K562 (cell line): ENCODE data around the gene TSSK2. TPM values are rescaled to one million over a fixed set of nuclear protein-coding genes. Genes with fewer than 3 reads are reported as not detected.
A peak's percentile ranks its signal among the peaks of the same experiment; 100 is the strongest.

Experiments
- JUNB ChIP-seq: fragments of 450-650 bp; formaldehyde crosslinking; conservative IDR thresholded peaks from 2 replicates; pipeline ENCODE4 v1.4.0; 2020; ENCODE audit warnings: mild to moderate bottlenecking
- MAZ ChIP-seq, 2 experiments: fragments of 450-650 bp in 1 of 2; sonication (generic) in 1 of 2; formaldehyde crosslinking; IDR thresholded peaks in 1 of 2; conservative IDR thresholded peaks in 1 of 2; 2 replicates each; pipeline versions ENCODE4 v1.4.0 to v1.5.0; 2020; ENCODE audit warnings: mild to moderate bottlenecking in 1 of 2, missing genetic modification reagents in 1 of 2
- NFIC ChIP-seq: fragments of 450-650 bp; IDR thresholded peaks from 2 replicates; pipeline ENCODE4 v1.6.1; 2017; ENCODE audit warnings: mild to moderate bottlenecking, inconsistent platforms
- NR2F6 ChIP-seq: fragments of 450-650 bp; formaldehyde crosslinking; IDR thresholded peaks from 2 replicates; pipeline ENCODE4 v1.4.0; 2020; ENCODE audit warnings: mild to moderate bottlenecking
- NR4A1 ChIP-seq, 2 experiments: fragments of 250-450 bp in 1 of 2; fragments of 450-650 bp in 1 of 2; sonication (Bioruptor Pico) in 1 of 2; IDR thresholded peaks; 2 replicates each; pipeline versions ENCODE4 v1.4.0 to v1.6.1; 2016 to 2020; ENCODE audit warnings: mild to moderate bottlenecking in 2 of 2, missing compliant biosample characterization in 1 of 2, missing genetic modification characterization in 1 of 2, moderate library complexity in 1 of 2
- RBBP5 ChIP-seq: fragments of 200-600 bp; sonication (generic); IDR thresholded peaks from 2 replicates; pipeline ENCODE4 v1.6.1; 2012; ENCODE audit warnings: borderline replicate concordance, mild to moderate bottlenecking, low read length, control low read depth, inconsistent platforms; ENCODE audit not compliant: insufficient read depth, poor library complexity, severe bottlenecking
- RFX7 ChIP-seq: fragments of 250-450 bp; sonication (Bioruptor Pico); IDR thresholded peaks from 2 replicates; pipeline ENCODE4 v1.5.1; 2021; ENCODE audit warnings: mild to moderate bottlenecking
- SAP30 ChIP-seq: fragments of 200-600 bp; sonication (generic); IDR thresholded peaks from 2 replicates; pipeline ENCODE4 v1.6.1; 2012; ENCODE audit warnings: borderline replicate concordance, low read depth, mild to moderate bottlenecking, moderate library complexity, low read length, control low read depth, inconsistent platforms; ENCODE audit not compliant: insufficient read depth, poor library complexity, severe bottlenecking
- SETDB1 ChIP-seq: IDR thresholded peaks from one replicate; pipeline ENCODE4 v1.6.1; 2012; ENCODE audit warnings: low read length, control low read depth, inconsistent platforms
- SMC3 ChIP-seq: conservative IDR thresholded peaks from 2 replicates; pipeline ENCODE4 v1.6.1; 2011; ENCODE audit warnings: low read depth, low read length, improper control_type of control experiment; ENCODE audit not compliant: insufficient read depth
- SREBF1 ChIP-seq: fragments of 150-350 bp; IDR thresholded peaks from 2 replicates; pipeline ENCODE4 v1.6.1; 2014; ENCODE audit warnings: antibody characterized with exemption, low read depth, low read length, borderline replicate concordance
- ZNF124 ChIP-seq: sonication (generic); formaldehyde crosslinking; IDR thresholded peaks from 2 replicates; pipeline ENCODE4 v1.8.1; 2022; ENCODE audit warnings: missing genetic modification reagents
- polyA plus RNA-seq, 8 experiments: library from polyadenylated mRNA; depleted of rRNA in 4 of 8; stranded (reverse) in 5 of 8; unstranded in 3 of 8; fragments of >200 nt; fragmentation: Nextera tagmentation in 2 of 8; fragmentation: Illumina TruSeq in 1 of 8; extraction: Ambion mirVana in 2 of 8; extraction: Trizol in 1 of 8; gene quantifications; 2 replicates each; pipeline versions ENCODE4 v1.2.1 to v1.2.3, GENCODE V29; 2011 to 2014; ENCODE audit warnings: inconsistent platforms in 1 of 8, missing spikeins in 1 of 8
- total RNA-seq, 7 experiments: library from RNA; depleted of rRNA in 6 of 7; stranded (reverse); fragments of >200 nt in 6 of 7; fragmentation: Illumina TruSeq in 2 of 7; extraction: Trizol in 2 of 7; gene quantifications; 2 replicates each; pipeline versions ENCODE4 v1.2.1 to v1.2.3, GENCODE V29; 2011 to 2021; ENCODE audit warnings: low replicate concordance in 1 of 7
- TF ChIP-seq, protein P1 (sequence below): fragments of 450-650 bp; formaldehyde crosslinking; IDR thresholded peaks from 2 replicates; pipeline ENCODE4 v1.4.0; 2022; ENCODE audit warnings: missing genetic modification characterization
- TF ChIP-seq, protein P2 (sequence below): fragments of 250-450 bp; sonication (Bioruptor Pico); IDR thresholded peaks from 2 replicates; pipeline ENCODE4 v1.4.0; 2020
- TF ChIP-seq, protein P3 (sequence below), 2 experiments: fragments of 450-650 bp in 1 of 2; sonication (generic) in 1 of 2; formaldehyde crosslinking; conservative IDR thresholded peaks; 2 replicates each; pipeline versions ENCODE4 v1.4.0 to v1.8.1; 2020 to 2022; ENCODE audit warnings: mild to moderate bottlenecking in 1 of 2, missing genetic modification reagents in 1 of 2
- TF ChIP-seq, protein P4 (sequence below): fragments of 250-450 bp; sonication (Bioruptor Pico); IDR thresholded peaks from 2 replicates; pipeline ENCODE4 v1.5.0; 2021

TSSK2 gene
- total and polyA plus RNA-seq, 9 of the 15 experiments (the other 6 are each of a cell fraction or from before 2014, with no cell fraction given), result 0.04 TPM; not detected in 8

DNA sequence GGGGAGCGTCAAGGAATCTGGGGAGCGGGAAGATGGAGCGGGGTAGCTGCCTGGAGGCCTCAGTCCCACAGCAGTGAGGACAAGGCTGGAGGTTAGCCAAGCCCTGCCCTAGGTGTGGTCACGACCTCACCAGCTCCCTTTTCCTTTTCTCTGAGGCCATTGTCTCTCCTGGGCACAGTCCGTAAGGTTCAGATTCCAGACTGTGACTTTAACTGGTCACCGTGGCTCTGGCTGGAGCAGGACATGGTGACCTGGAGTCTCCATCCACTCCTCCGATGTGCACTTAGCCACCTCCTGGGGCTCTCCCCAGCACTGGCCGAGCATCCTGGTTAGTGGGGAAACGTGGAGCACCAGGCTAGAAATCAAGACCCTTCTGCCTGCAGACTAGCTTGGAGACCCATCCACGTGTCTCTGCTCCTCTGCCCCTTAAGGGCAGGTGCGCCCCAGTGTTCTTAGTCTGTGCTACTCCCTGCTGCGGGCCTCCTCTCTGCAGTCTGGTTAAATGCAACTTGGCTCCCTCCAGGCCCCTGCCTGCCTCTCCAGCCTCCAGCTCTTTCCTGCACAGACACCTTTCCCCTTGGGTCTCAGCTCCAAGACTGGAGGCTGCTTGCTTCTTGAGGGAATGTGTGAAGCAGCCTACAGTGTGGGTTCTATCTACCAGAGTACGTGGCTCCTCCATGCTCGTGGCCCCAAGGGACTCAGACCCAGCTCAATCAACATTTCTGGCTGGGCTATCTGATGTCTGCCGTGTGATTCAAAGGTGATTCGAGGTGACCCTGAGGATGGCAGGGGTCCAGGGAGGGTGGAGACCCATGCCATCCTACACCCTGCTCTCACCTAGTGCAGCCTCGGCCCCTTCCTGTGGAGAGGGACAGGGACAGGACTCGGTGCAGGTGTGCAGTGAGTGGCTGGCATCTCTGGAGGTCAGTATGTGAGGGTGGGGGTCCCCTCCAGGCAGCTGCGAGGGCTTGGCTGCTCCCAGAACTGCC, 42.2 kb downstream of the TSSK2 start (continued):
- TF ChIP-seq, protein P1, sequence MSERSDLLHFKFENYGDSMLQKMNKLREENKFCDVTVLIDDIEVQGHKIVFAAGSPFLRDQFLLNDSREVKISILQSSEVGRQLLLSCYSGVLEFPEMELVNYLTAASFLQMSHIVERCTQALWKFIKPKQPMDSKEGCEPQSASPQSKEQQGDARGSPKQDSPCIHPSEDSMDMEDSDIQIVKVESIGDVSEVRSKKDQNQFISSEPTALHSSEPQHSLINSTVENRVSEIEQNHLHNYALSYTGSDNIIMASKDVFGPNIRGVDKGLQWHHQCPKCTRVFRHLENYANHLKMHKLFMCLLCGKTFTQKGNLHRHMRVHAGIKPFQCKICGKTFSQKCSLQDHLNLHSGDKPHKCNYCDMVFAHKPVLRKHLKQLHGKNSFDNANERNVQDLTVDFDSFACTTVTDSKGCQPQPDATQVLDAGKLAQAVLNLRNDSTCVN (CRISPR knock-in tag), result peak; percentile 81; the same call in 1 of the 2 replicates
- TF ChIP-seq MAZ (CRISPR knock-in tag; conservative IDR thresholded peaks at IDR 0.05 in 1 of 2, IDR thresholded peaks at IDR 0.05 in 1 of 2) (peak in 1 of 2 experiments; percentile 24; a peak in 1 of 4 replicates), NR2F6 (peak; percentile 28; the same call in 1 of the 2 replicates), SAP30 (peak; percentile 61), NFIC (no peak), JUNB (CRISPR knock-in tag) (0 out of 2 replicates have a peak, but pooled peaks have one; percentile 7), NR4A1 (CRISPR knock-in tag; IDR thresholded peaks at IDR 0.05) (peak; percentile 77; the same call in 1 of the 2 replicates), NR4A1 (tag; IDR thresholded peaks at IDR 0.05) (no peak), ZNF124 (CRISPR knock-in tag) (no peak), SREBF1 (no peak), RFX7 (CRISPR knock-in tag) (no peak), SETDB1 (peak; percentile 95), RBBP5 (peak; percentile 59), SMC3 (0 out of 2 replicates have a peak, but pooled peaks have one; percentile 9)
- TF ChIP-seq, protein P2, sequence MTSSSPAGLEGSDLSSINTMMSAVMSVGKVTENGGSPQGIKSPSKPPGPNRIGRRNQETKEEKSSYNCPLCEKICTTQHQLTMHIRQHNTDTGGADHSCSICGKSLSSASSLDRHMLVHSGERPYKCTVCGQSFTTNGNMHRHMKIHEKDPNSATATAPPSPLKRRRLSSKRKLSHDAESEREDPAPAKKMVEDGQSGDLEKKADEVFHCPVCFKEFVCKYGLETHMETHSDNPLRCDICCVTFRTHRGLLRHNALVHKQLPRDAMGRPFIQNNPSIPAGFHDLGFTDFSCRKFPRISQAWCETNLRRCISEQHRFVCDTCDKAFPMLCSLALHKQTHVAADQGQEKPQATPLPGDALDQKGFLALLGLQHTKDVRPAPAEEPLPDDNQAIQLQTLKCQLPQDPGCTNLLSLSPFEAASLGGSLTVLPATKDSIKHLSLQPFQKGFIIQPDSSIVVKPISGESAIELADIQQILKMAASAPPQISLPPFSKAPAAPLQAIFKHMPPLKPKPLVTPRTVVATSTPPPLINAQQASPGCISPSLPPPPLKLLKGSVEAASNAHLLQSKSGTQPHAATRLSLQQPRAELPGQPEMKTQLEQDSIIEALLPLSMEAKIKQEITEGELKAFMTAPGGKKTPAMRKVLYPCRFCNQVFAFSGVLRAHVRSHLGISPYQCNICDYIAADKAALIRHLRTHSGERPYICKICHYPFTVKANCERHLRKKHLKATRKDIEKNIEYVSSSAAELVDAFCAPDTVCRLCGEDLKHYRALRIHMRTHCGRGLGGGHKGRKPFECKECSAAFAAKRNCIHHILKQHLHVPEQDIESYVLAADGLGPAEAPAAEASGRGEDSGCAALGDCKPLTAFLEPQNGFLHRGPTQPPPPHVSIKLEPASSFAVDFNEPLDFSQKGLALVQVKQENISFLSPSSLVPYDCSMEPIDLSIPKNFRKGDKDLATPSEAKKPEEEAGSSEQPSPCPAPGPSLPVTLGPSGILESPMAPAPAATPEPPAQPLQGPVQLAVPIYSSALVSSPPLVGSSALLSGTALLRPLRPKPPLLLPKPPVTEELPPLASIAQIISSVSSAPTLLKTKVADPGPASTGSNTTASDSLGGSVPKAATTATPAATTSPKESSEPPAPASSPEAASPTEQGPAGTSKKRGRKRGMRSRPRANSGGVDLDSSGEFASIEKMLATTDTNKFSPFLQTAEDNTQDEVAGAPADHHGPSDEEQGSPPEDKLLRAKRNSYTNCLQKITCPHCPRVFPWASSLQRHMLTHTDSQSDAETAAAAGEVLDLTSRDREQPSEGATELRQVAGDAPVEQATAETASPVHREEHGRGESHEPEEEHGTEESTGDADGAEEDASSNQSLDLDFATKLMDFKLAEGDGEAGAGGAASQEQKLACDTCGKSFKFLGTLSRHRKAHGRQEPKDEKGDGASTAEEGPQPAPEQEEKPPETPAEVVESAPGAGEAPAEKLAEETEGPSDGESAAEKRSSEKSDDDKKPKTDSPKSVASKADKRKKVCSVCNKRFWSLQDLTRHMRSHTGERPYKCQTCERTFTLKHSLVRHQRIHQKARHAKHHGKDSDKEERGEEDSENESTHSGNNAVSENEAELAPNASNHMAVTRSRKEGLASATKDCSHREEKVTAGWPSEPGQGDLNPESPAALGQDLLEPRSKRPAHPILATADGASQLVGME, result peak; percentile 27
- TF ChIP-seq, protein P3, sequence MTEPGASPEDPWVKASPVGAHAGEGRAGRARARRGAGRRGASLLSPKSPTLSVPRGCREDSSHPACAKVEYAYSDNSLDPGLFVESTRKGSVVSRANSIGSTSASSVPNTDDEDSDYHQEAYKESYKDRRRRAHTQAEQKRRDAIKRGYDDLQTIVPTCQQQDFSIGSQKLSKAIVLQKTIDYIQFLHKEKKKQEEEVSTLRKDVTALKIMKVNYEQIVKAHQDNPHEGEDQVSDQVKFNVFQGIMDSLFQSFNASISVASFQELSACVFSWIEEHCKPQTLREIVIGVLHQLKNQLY (CRISPR knock-in tag; conservative IDR thresholded peaks at IDR 0.05), result 0 out of 4 replicates have a peak, but pooled peaks of 1 of the 2 experiments have one; percentile 38
- TF ChIP-seq, protein P4, sequence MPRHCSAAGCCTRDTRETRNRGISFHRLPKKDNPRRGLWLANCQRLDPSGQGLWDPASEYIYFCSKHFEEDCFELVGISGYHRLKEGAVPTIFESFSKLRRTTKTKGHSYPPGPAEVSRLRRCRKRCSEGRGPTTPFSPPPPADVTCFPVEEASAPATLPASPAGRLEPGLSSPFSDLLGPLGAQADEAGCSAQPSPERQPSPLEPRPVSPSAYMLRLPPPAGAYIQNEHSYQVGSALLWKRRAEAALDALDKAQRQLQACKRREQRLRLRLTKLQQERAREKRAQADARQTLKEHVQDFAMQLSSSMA, result no peak
